Spinal cord (tissue), 10 donors: ENCODE measurements around the gene UBE2J1. TPM values are rescaled to one million over a fixed set of nuclear protein-coding genes. Genes with fewer than 3 reads are reported as not detected.

Source experiments
- DNase-seq, 6 donors: peaks; one replicate each; pipeline versions ENCODE4 v3.0.0 to v3.0.0-alpha.2; 2013 to 2015; ENCODE audit warnings: low spot score in 6 of 6, low read depth in 4 of 6
- H3K27ac ChIP-seq: one replicate; pipeline ENCODE4 v1.5.1; 2013; ENCODE audit warnings: low read depth, low read length, control low read depth
- H3K27me3 ChIP-seq: one replicate; pipeline ENCODE4 v1.6.1; 2013; ENCODE audit warnings: low read length; ENCODE audit not compliant: control insufficient read depth, insufficient read depth
- H3K36me3 ChIP-seq: one replicate; pipeline ENCODE4 v1.6.1; 2013; ENCODE audit warnings: low read length; ENCODE audit not compliant: control insufficient read depth, insufficient read depth
- H3K4me1 ChIP-seq: one replicate; pipeline ENCODE4 v1.6.1; 2013; ENCODE audit warnings: low read length; ENCODE audit not compliant: control insufficient read depth, insufficient read depth
- H3K4me3 ChIP-seq: one replicate; pipeline ENCODE4 v1.5.1; 2013; ENCODE audit warnings: low read depth, low read length, control low read depth
- H3K9me3 ChIP-seq: one replicate; pipeline ENCODE4 v1.6.1; 2013; ENCODE audit warnings: low read length; ENCODE audit not compliant: control insufficient read depth, insufficient read depth
- WGBS: methylation state at CpG from one replicate; pipeline ENCODE4 v1.1.5; 2013; ENCODE audit warnings: missing lambda C conversion rate; ENCODE audit not compliant: insufficient coverage; 5-methylcytosine and 5-hydroxymethylcytosine counted together
- polyA plus RNA-seq, 2 donors: library from polyadenylated mRNA; unstranded; fragments of 120-200 nt; gene quantifications; one replicate each; pipeline ENCODE4 v1.2.1, GENCODE V29; 2013; ENCODE audit not compliant: insufficient read length in 2 of 2
- total RNA-seq, 2 donors: library from RNA; depleted of rRNA in 1 of 2; stranded (reverse); fragments of 120-200 nt in 1 of 2; fragments of >200 nt in 1 of 2; gene quantifications; one replicate each; pipeline versions ENCODE4 v1.2.3 to v1.2.4, GENCODE V29; 2013 to 2014
- donor health status: healthy.

UBE2J1 gene
- total and polyA plus RNA-seq, 4 donors, result 38.1 to 66.0 (median 50.5) TPM

GRCh38 chr6:89387516-89388201 is 35.1 kb upstream of the UBE2J1 start:
- no peaks in the 10 kb centered on the region for H3K9me3 ChIP-seq
- peaks cover 4% of the 10 kb centered on the region for H3K36me3 ChIP-seq
- H3K27ac ChIP-seq, result no peak overlapping the region
- H3K4me1 ChIP-seq, result peaks cover 19% of the 10 kb centered on the region
- WGBS, result 73% methylated on average over 4 of the region's 9 CpGs
- DNase-seq, result peak in 1 of 6 donors; percentile 42
- H3K27me3 ChIP-seq, result no peaks in the 10 kb centered on the region
- no peak overlapping the region for H3K4me3 ChIP-seq

GRCh38 chr6:89386917-89387491 is 34.5 kb upstream of the UBE2J1 start:
- no peak for DNase-seq
- H3K4me1 ChIP-seq, result peaks cover 19% of the 10 kb centered on the region
- H3K27me3 ChIP-seq, result no peaks in the 10 kb centered on the region
- H3K4me3 ChIP-seq, result no peak overlapping the region
- H3K36me3 ChIP-seq, result peaks cover 4% of the 10 kb centered on the region
- H3K27ac ChIP-seq, result no peak overlapping the region
- no peaks in the 10 kb centered on the region for H3K9me3 ChIP-seq
- WGBS, result 90% methylated on average over 5 of the region's 6 CpGs

GRCh38 chr6:89385846-89386245 is 33.3 kb upstream of the UBE2J1 start:
- no peaks in the 10 kb centered on the region for H3K9me3 ChIP-seq
- no peak overlapping the region for H3K27ac ChIP-seq
- peaks cover 19% of the 10 kb centered on the region for H3K4me1 ChIP-seq
- no peak for DNase-seq
- no peak overlapping the region for H3K4me3 ChIP-seq
- WGBS, result 95% methylated on average over 7 of the region's 7 CpGs
- peaks cover 4% of the 10 kb centered on the region for H3K36me3 ChIP-seq
- no peaks in the 10 kb centered on the region for H3K27me3 ChIP-seq

GRCh38 chr6:89385156-89385667 is 32.7 kb upstream of the UBE2J1 start:
- Histone ChIP-seq H3K4me1 (peaks cover 19% of the 10 kb centered on the region), H3K27me3 (no peaks in the 10 kb centered on the region), H3K9me3 (no peaks in the 10 kb centered on the region), H3K4me3 (no peak overlapping the region), H3K36me3 (peaks cover 4% of the 10 kb centered on the region), H3K27ac (peak overlapping the region; percentile 33)
- no CpG with 5 or more reads among the region's 5 CpGs for WGBS
- DNase-seq, result peak in 3 of 6 donors; percentile 46 to 75 (median 66)

- H3K4me3 ChIP-seq, result no peak overlapping the region
- H3K9me3 ChIP-seq, result no peaks in the 10 kb centered on the region
- no peak for DNase-seq
- H3K27ac ChIP-seq, result no peak overlapping the region
- 83% methylated on average over 2 of the region's 2 CpGs for WGBS
- peaks cover 11% of the 10 kb centered on the region for H3K36me3 ChIP-seq
- H3K27me3 ChIP-seq, result no peaks in the 10 kb centered on the region
- H3K4me1 ChIP-seq, result peaks cover 9% of the 10 kb centered on the region
These were observed 28.5 kb upstream of the UBE2J1 start for GRCh38 chr6:89381031-89381430.

- Histone ChIP-seq H3K36me3 (peaks cover 8% of the 10 kb centered on the region), H3K27ac (no peak overlapping the region), H3K27me3 (no peaks in the 10 kb centered on the region), H3K9me3 (no peaks in the 10 kb centered on the region), H3K4me3 (no peak overlapping the region), H3K4me1 (peaks cover 5% of the 10 kb centered on the region)
- WGBS, result 48% methylated on average over 4 of the region's 5 CpGs
- peak in 2 of 6 donors; percentile 34 to 69 for DNase-seq
These were observed 26.8 kb upstream of the UBE2J1 start for GRCh38 chr6:89379281-89379680.

- Histone ChIP-seq H3K27me3 (no peaks in the 10 kb centered on the region), H3K4me3 (no peak overlapping the region), H3K9me3 (no peaks in the 10 kb centered on the region), H3K36me3 (peaks cover 8% of the 10 kb centered on the region), H3K27ac (no peak overlapping the region), H3K4me1 (peaks cover 5% of the 10 kb centered on the region)
- 100% methylated on average over 1 of the region's 4 CpGs for WGBS
- no peak for DNase-seq
These were observed 26.1 kb upstream of the UBE2J1 start for GRCh38 chr6:89378628-89379027.

GRCh38 chr6:89375427-89376267 is 23.1 kb upstream of the UBE2J1 start:
- H3K27me3 ChIP-seq, result no peaks in the 10 kb centered on the region
- WGBS, result 75% methylated on average over 1 of the region's 6 CpGs
- H3K36me3 ChIP-seq, result peaks cover 12% of the 10 kb centered on the region
- H3K9me3 ChIP-seq, result no peaks in the 10 kb centered on the region
- DNase-seq, result peak in 2 of 6 donors; percentile 51 to 85
- peaks cover 9% of the 10 kb centered on the region for H3K4me1 ChIP-seq
- no peak overlapping the region for H3K27ac ChIP-seq
- no peak overlapping the region for H3K4me3 ChIP-seq

GRCh38 chr6:89372506-89372901 is 20.0 kb upstream of the UBE2J1 start:
- no peaks in the 10 kb centered on the region for H3K9me3 ChIP-seq
- H3K36me3 ChIP-seq, result peaks cover 4% of the 10 kb centered on the region
- no peak overlapping the region for H3K27ac ChIP-seq
- WGBS, result no CpG with 5 or more reads among the region's 3 CpGs
- H3K4me3 ChIP-seq, result no peak overlapping the region
- H3K4me1 ChIP-seq, result peaks cover 11% of the 10 kb centered on the region
- no peaks in the 10 kb centered on the region for H3K27me3 ChIP-seq
- no peak for DNase-seq
